Occipital lobe (tissue), 2 donors: ENCODE data around the gene UTP3. TPM values are rescaled to one million over a fixed set of nuclear protein-coding genes. Genes with fewer than 3 reads are reported as not detected.

Source experiments
- small RNA-seq: library from RNA; depleted of rRNA; stranded (forward); fragments of <200 nt; gene quantifications from one replicate; pipeline ENCODE3, GENCODE V24; 2014
- total RNA-seq: library from RNA; depleted of rRNA; stranded (reverse); fragments of >200 nt; gene quantifications from one replicate; pipeline ENCODE4 v1.2.3, GENCODE V29; 2014

Gene UTP3
- total RNA-seq, 1 donor from 2014 or later, result 15.0 TPM

Small RNAs within 50 kb of the gene (small RNA-seq; reads per million reads assigned to genes)
- not detected for gene RNU6-520P
- not detected for gene RNU6-784P

Other genes with a start within 250 kb of the UTP3 start
- gene MUC7, start 216.3 kb upstream of the UTP3 start, total RNA-seq, result not detected
- gene AMTN, start 170.0 kb upstream of the UTP3 start, total RNA-seq, result not detected
- not detected for gene AMBN, start 96.3 kb upstream of the UTP3 start, total RNA-seq
- gene ENAM, start 59.8 kb upstream of the UTP3 start, total RNA-seq, result not detected
- gene JCHAIN, start 22.0 kb upstream of the UTP3 start, total RNA-seq, result not detected
- 582 TPM for gene RUFY3, start 33.4 kb downstream of the UTP3 start, total RNA-seq
- 73.5 TPM for gene GRSF1, start 151.4 kb downstream of the UTP3 start, total RNA-seq
- 39.6 TPM for gene MOB1B, start 213.8 kb downstream of the UTP3 start, total RNA-seq